GM19438 (cell line): ENCODE data around the gene RPH3AL.

Experiments used
- ATAC-seq: cut with Tn5 transposase; IDR thresholded peaks from one replicate; pipeline ENCODE4 v1.9.1; 2021; ENCODE audit warnings: low read depth; ENCODE audit not compliant: unreplicated experiment

Gene RPH3AL

DNA sequence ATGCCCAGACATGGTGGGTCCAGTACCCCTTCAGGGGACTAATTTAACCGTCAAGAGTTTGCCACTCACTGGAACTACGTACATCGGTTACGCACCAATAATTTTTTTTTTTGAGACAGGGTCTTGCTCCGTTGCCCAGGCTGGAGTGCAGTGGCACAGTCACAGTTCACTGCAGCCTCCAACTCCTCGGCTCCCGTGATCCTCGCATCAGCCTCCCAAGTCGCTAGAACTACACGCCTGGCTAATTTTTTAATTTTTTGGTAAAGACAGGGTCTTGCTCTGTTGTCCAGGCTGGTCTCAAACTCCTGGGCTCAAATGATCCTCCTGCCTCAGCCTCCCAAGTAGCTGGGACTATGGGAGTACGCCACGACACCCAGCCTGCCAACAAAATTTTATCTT, 15.6 kb downstream of the RPH3AL start:
- no peak for ATAC-seq

DNA sequence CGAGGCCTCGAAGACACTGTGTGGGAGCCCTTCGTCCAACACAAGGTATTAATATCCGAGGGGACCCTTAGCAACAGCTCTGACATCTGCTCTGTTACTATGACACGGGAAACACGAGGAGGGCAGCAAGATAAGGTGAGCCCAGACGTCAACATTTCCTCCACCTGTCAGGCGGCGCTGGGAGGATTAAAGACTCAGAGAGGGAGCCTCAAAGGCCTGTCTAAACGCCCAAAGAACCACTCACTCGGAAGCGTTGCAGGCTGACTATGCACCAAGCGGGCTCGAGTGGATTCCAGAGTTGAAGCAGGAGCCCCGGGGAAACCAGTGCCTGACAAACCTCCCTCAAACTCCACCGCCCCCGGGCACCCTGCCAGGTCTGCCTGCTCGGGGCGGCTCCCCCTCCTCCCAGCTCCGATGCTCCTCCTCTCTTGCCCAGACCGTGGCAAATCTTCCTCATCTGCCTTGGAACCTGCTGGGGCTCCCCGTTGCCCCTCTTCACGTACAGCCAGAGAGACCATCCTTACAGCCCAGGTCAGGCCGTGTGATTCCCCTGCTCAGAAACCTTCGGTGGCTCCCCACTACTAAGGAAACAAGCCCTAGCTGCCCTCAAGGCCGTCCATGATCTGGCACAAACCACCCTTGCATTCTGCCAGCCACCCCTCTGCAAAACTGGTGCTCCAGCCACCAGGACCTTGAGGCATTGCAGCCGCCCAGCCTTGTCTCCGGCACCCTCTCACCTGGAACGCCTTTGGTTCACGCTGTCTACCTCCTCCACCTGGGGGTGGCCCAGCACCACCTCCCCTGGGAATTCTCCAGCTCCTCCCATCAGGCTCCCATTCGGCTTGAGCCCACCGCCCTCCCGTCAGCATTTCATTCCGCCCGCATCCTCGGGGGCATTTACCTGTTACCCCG, 16.2 kb downstream of the RPH3AL start:
- no peak for ATAC-seq

DNA sequence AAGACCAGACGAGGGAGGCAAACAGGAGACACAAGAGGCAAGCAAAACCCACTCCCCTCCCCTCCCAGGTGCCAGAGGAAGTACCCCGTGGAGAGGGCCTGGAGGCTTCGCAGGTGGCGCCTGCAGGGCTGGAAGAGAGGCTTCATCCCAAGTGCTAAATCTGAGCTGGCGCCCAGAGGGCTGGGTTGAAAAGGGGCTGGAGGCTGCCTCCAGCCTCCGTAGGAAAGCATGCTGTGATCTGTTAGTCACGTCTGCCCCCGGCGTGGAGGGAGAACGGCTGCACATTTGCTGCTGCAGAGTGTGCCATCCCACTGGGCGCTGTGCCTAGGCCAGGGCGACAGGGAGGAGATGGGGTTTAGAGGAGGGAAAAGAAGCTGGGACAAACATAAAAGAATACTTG, 16.9 kb downstream of the RPH3AL start:
- ATAC-seq, result no peak

DNA sequence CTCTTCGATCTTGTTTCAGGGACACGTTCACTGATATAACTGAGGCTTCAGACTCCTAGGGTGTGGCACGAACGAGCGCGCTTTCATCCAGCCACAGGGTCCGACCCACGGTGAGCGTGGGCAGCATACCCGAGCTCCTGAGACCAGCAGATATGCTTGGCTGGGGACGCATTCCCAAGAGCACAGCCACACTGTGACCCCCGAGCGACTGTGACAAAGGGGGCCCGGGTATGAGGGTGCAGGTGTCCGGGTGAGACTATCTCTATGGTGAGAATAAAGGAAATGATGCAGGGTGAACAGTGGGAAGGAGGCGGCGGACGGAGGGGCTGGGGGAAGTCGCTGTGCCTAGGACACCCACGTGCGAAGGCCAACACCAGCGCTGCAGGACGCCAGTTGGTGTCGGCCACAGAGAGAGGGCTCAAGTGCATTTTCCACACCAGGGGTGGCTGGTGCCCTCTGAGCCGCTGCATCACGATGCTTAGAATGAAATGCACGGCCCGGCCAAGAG, 17.6 kb downstream of the RPH3AL start:
- ATAC-seq, result no peak

DNA sequence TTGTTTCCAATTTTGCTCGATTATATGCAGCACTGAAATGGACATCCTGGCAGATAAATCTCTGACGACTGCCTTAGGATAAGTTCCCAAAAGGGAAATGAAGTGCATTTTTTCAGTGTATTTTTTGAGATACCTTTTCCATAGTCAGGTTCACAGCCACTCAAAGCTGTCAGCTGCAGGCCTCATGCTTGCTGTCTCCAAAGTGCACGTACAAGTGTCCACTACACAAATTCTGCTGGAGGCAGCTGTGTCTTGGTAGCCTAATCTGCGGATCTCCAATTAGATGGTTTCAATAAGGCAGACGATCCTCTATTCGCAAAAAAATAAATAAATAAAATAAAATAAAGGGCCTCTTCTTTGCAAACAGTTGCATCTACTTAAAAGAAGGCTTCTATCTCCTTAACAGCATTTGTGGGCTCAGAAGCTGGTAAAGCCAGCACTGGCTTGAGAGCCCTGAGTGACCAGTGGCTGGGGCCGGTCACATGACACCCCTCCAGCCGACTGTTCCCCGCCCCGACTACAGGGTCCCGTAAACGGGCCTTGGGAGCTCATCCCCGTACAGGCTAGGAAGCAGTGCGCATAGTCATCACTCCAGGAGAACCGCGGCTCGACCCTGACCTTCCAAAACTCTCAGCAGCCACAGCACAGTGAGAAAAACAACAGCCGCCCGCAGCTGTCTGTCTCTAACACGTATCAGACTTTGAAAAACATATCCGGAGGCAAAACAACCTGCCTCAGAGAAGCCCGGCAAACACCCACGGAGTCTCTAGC, 18.8 kb downstream of the RPH3AL start:
- no peak for ATAC-seq

DNA sequence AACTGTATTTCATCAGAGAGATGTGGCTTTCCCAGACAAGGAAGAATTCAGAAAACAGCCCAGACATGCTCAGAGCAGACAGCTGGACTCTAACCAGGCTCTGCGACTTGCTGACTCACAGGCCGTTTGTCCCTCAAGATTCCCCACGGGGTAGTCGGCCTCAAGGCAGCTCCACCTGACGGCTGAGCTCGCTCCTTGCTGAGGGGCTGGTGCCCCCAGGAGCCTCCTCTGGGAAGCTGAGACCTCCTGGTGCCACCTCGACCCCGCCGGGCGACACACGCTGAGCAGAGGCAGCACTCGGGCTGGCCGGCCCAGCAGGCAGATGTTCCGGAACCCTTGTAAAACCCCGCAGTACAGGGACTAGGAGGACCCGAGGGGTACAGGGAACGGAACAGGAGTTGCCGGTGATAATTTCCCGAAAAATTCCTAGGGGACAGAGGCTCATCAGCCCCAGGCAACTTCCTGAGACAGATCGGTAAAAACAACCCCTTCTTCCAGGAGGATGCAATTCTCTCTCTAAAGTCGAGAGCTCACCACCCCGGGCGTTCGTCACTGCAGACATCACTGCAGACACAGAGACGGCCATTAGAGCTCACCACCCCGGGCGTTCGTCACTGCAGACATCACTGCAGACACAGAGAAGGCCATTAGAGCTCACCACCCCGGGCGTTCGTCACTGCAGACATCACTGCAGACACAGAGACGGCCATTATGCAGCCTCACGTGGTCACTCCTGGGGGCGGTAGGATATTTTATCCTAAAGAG, 19.9 kb downstream of the RPH3AL start:
- ATAC-seq, result no peak

DNA sequence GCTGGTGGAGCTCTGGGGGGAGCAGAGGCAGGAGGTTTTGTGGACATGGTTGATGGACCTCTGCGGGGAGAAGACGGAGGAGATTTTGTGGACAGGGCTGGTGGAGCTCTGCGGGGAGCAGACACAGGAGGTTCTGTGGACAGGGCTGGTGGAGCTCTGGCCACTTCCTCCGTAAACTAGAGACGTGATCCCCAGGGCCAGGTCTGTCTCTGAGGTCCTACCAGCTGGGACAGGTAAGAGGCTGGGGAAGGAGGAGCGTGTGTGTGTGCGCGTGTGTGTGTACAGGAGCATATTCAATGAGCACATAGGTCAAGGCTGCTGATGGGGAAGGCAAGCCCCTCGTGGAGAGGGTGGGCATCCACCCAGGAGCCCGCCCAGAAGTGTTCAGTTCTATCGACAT, 20.6 kb downstream of the RPH3AL start:
- ATAC-seq, result no peak

DNA sequence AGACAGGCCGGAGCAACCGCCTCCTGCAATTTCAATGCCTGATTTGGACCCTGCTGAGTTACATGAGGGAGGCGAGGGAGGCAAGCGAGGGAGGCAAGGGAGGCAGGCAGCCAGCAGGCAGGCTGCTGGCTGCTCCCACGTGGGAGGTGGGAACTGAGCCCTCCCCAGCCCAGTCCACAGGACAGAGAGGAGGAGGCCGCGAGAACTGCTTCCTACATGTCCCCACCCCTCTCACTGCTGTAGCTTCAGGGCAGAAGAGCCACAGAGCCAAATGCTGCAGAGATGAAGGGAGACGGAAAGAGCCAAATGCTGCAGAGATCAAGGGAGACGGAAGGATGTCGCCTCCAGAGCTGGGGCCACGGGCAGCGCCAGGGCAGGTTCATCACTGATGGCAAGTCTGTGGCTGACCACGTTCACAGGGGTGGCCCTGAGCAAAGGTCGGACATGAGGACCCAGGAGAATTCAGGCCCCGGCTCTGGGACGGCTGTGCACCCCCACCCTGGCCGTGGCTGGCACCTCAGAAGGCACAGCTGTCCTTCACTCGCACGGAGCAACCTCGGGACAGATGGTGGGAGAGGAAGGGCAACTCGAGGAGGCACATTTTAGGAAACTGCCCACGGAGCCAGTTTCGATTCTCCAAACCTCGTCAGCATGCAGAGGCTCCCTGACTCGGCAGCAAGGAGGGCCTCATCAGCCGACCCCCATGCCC, 21.5 kb downstream of the RPH3AL start:
- ATAC-seq, result no peak

DNA sequence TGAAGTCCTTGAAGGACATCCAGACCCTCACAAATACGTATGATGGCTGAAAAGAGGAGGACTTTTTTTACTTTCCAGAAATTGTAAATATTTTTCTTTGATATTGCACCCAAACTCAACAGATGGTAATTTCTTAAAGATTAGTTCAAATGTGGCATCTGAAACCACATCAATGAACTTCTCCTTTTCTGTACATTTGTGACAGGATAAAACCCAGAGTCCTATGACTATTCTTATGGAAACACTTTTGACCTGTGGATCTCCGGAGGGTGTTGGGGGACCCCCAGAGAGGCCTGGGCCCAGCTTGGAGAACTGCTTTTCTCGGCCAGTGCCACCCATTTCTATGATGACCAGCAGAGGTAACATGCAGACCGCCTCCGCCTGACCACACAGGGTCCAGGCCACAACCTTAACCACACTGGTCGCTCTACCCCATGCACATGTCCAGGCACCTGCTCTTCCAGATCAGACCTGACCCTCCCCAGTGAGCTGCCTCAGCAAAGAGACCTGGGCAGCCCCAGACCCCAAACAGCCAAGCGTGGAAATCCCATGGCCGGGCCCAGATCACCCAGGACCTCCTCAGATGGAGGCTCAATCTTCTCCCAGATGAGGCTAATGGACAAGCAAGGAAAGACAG, 22.7 kb downstream of the RPH3AL start:
- ATAC-seq, result no peak

DNA sequence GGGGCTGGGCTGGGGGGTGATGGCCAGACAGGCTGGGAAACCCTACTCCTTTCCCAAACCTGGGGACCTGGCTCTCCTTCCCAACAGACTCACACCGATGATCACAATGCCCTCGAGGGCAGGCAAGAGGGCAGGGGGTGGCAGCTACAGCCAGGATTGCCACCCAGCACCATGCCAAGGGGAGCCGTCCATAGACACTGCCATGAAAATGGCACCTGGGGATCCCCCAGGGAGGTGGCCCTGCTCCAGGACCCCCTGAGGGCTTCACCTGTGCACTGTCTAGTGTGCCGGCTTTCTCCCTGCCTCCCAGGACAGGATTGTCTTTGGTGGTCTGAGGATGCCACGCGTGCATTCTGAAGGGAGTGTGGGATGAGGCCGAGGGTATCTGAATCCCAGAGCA, 24.6 kb downstream of the RPH3AL start:
- no peak for ATAC-seq

DNA sequence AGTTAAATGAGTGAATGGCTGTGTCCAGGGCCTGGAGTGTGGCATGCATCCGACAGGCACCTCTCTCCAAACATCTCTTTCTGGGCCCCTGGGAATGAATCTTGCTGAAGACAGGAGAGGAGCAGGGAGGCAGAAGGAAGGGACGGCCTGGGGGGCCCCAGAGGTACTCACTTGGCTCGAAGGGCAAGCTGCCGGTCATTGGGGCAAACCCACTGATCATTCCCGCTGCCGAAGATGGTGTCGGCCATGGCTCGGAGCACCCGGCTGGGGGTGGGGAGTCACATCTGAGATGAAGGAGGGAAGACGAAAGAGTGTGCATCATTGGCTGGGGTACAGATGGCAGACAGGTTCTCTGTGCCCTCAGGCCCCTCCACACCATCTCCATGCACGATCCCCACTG, 25.3 kb downstream of the RPH3AL start:
- no peak for ATAC-seq

DNA sequence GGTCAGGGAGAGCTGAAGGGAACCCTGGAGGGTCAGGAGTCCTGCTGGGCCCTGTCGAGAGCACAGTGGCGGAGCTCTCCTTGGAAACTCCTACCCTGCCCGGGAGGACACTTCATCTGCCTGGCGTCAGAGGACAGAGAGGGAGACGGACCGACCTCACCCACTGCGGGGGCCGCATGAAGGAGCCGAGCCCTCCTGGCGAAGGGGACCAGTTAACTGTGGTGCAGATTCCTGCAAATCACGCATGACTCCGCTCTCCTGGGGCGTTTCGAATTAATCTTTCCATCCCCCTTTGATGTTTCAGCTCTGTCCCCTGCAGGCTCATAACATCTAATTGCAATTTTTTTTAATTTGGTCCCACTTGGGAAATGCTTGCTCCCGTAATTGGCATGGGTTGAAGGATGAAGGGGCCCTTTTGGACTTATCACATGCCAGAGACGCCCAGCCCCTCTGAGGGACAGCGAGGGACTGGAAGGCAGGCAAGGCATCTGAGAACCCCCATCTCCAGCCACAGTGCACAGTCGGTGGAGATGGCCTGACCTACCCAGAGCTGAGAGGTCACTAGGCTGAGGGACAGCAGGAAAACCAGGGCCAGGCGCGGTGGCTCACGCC, 26.5 kb downstream of the RPH3AL start:
- no peak for ATAC-seq

DNA sequence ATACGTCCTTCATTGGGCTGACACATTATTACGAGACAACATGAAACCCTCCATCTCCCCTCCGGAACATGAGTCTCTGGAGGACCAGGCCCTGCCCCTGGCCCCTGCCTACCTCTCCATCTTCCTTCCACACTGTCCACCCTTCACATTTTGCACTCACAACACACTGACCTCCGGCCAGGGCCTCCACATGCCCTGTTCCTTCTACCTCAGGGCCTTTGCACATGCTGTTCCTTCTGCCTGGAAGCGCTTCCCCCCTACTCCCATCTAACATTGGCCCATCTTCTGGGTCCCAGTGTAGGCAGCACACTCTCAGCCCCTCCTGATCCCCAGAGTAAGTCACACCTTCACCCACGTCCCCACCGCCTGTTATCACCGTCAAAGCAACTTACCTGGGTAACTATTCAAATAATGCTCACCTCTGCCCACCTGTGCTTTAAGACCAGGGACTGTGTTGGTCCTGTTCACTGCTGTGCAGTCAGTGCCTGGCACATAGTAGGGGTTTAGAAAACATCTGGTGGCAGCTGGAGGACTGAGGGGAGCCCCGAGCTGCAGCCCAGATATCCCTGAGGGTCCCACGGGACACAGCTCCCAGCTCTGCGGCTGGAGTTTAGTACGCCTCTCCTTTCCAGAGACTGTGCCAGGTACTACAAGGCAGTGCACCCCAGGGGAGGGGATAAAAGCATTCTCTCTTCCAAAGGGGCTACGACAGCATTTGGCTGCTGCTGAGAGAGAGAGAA, 27.2 kb downstream of the RPH3AL start:
- no peak for ATAC-seq

DNA sequence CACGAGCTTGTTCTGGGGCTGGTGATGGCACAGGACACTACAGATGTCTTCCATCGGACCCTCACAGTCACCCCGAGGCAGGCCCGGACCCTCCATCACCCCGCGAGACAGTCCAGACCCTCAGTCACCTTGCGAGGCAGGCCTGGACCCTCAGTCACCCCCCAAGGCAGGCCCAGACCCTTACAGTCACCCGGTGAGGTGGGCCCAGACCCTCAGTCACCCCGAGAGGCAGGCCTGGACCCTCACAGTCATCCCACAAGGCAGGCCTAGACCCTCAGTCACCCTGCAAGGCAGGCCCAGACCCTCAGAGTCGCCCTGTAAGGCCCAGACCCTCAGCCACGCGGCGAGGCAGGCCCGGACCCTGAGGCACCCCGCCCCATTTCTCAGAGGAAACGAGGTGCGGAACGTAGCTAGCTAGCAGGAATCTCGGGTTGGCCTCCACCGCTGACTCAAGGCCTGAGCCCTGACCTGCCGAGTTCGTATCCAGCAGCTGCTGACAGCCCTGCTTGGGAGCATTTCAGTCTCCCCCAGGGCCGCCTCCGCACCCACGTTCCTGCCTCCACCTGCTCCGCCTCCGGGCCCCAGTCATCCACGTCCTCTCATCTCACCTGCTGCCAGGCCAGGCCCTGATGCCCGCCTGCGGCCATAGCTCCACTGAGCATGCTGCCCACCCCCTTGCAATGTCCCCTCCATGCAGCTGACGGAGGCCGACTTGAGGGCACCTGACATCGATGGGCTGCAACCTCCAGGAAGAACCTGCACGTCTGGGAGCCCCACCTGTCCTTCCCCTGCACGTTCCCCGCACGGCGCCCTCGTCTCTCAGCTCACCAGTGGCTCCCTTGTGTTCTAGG, 28.7 kb downstream of the RPH3AL start:
- ATAC-seq, result no peak

DNA sequence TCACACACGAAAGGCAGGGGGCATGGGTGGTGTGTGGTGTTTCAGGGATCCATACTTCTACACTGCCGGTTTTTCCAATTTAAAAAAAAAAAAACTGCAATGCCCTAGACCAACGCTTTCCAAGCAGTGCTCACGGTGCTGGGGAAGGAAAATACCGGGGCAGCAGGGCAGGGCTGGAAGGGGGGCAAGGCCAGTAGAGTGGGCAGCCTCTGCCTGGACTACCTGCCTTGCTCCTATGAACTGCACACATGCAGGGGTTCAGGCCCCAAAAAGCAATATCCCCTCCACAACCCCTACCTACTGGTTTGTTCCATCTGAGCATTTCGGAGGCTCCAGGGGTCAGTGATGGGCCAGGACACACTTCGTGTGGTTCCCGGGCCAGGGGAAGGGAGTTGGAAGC, 29.4 kb downstream of the RPH3AL start:
- no peak for ATAC-seq

DNA sequence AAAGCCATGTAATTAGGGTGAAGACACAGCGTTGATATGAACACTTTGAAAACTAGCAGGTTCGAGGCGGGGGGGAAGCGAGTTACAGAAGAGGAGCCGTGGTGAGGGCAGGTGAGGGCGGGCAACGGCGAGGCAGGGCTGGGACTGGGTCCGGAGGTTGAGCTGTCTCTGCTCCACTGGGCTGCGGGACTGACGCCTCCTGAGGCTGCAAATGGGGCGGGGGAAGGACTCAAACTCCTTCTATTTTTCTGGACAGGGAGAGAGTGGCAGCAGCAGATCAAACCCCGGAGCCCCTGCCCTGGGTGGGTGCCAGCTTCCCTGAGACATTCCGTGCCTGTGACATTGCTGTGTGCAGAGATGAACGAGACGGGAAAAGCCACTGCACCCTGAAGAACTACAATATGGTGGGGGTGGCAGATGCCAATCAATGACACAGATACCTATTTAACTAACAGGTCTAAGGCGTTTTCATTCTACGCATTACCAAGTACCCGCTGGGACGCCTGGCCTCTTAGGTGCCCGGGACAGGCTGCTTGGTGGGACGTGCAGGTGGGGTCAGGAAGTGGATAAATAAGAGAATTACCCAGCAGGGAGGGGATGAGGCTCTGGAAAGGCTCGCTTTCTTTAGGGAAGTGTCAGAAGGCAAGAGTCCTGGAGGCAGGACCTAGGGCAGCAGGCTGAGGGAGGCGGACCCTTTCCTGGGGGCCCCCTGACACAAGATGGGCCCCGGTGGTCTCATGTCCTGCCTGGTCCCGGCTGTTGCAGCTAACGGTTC, 30.4 kb downstream of the RPH3AL start:
- ATAC-seq, result no peak

DNA sequence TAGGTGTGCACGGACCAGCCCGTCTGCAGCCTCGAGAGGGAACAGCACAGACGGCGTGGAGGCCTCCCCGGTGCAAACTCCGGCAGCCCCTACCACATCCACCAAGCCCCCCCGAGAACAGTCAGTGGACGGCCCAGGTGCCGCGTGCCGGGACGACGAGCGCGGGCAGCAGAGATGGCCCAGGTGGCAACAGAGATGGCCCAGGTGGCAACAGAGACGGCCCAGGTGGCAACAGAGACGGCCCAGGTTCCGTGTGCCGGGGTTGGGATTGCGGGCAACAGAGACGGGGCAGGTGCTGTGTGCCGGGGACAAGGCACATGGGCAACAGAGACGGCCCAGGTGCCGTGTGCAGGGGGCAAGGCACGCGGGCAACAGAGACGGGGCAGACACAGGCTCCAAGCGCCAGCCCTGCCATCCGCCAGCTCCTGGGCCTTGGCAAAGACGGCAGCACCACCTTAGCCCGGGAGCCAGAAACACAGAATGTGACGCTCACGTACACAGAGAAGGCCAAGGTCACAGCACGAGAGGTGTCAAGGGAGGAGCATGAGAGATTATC, 31.1 kb downstream of the RPH3AL start:
- ATAC-seq, result no peak
